Endothelial cell of umbilical vein (primary cell): ENCODE results near the gene TBC1D21. TPM values are rescaled to one million over a fixed set of nuclear protein-coding genes. Genes with fewer than 3 reads are reported as not detected.

Experiments used
- BruUV-seq: library from RNA; stranded (reverse); fragments of 400-500 nt; replicated peaks from 2 replicates; lab custom pipeline; 2021; lab: Mats Ljungman, UMichigan
- CTCF ChIA-PET: fragments of 300-600, 350-600 bp; sonication (Branson Sonifier 250); formaldehyde crosslinking; loops from one replicate; lab custom pipeline; 2021; ENCODE audit warnings: antibody characterized with exemption, inconsistent platforms; lab: Charles Lee
- POLR2A ChIA-PET: fragments of 300-600, 350-600 bp; sonication (Branson Sonifier 250); formaldehyde crosslinking; loops from one replicate; lab custom pipeline; 2021; ENCODE audit warnings: antibody characterized with exemption, inconsistent platforms; lab: Charles Lee
- DNase-seq: peaks from one replicate; pipeline ENCODE4 v3.0.0-alpha.2; 2011; ENCODE audit warnings: low read depth, low spot score
- FAIRE-seq: peaks from 2 replicates; lab custom pipeline; 2011; peaks lifted over from hg19 to GRCh38; lab: Jason Lieb, UNC
- H2AFZ ChIP-seq: 2 replicates; pipeline ENCODE4 v1.6.0; 2012; ENCODE audit warnings: low read depth, low read length, control low read depth, inconsistent platforms
- H3K27ac ChIP-seq: 2 replicates; pipeline ENCODE4 v1.5.1; 2011; ENCODE audit warnings: low read depth, mild to moderate bottlenecking, control low read depth, low read length, moderate library complexity; ENCODE audit not compliant: insufficient read depth
- H3K27me3 ChIP-seq, 2 experiments: 2 replicates each; pipeline versions ENCODE4 v1.6.0 to v1.6.1; 2011; ENCODE audit warnings: low read length in 2 of 2, mixed read lengths in 1 of 2; ENCODE audit not compliant: control insufficient read depth in 2 of 2, insufficient read depth in 2 of 2
- H3K36me3 ChIP-seq, 2 experiments: 2 replicates in 1 of 2; 3 replicates in 1 of 2; pipeline ENCODE4 v1.5.1; 2011; ENCODE audit warnings: low read length in 2 of 2, mild to moderate bottlenecking in 1 of 2, moderate library complexity in 1 of 2; ENCODE audit not compliant: control insufficient read depth in 2 of 2, insufficient read depth in 2 of 2; ENCODE audit errors: extremely low read depth in 1 of 2
- H3K4me1 ChIP-seq: 3 replicates; pipeline ENCODE4 v1.5.1; 2011; ENCODE audit warnings: mild to moderate bottlenecking, low read length; ENCODE audit not compliant: control insufficient read depth, insufficient read depth; ENCODE audit errors: extremely low read depth
- H3K4me2 ChIP-seq: 2 replicates; pipeline ENCODE4 v1.6.1; 2011; ENCODE audit warnings: low read length, control low read depth, mixed read lengths; ENCODE audit not compliant: insufficient read depth
- H3K4me3 ChIP-seq, 3 experiments: fragments of 200-600 bp in 1 of 3; sonication (generic), shearing (Covaris generic) in 1 of 3; replicated peaks in 1 of 3; 2 replicates each; pipeline ENCODE4 v1.5.1; 2011 to 2016; ENCODE audit warnings: control low read depth in 3 of 3, low read length in 3 of 3, mild to moderate bottlenecking in 2 of 3, inconsistent platforms in 1 of 3, low read depth in 1 of 3, moderate library complexity in 1 of 3; ENCODE audit not compliant: insufficient read depth in 1 of 3
- H3K79me2 ChIP-seq: 2 replicates; pipeline ENCODE4 v1.6.0; 2012; ENCODE audit warnings: low read length, inconsistent platforms; ENCODE audit not compliant: control insufficient read depth, insufficient read depth
- H3K9ac ChIP-seq: replicated peaks from 2 replicates; pipeline ENCODE3; 2011; ENCODE audit warnings: low read length, control low read depth; ENCODE audit not compliant: insufficient read depth; ENCODE audit errors: extremely low read depth
- H3K9me1 ChIP-seq: replicated peaks from 3 replicates; pipeline ENCODE4 v1.6.0; 2011; ENCODE audit warnings: mild to moderate bottlenecking, low read length; ENCODE audit not compliant: control insufficient read depth, insufficient read depth; ENCODE audit errors: extremely low read depth
- H3K9me3 ChIP-seq: replicated peaks from 2 replicates; pipeline ENCODE4 v1.5.1; 2012; ENCODE audit warnings: low read length, inconsistent platforms; ENCODE audit not compliant: control insufficient read depth, insufficient read depth
- H4K20me1 ChIP-seq: replicated peaks from 2 replicates; pipeline ENCODE3; 2011; ENCODE audit warnings: mild to moderate bottlenecking, low read length; ENCODE audit not compliant: control insufficient read depth, insufficient read depth; ENCODE audit errors: extremely low read depth
- FOS ChIP-seq: IDR thresholded peaks from 2 replicates; pipeline ENCODE4 v1.6.1; 2011; ENCODE audit warnings: mild to moderate bottlenecking, low read length, moderate library complexity, borderline replicate concordance; ENCODE audit not compliant: insufficient read depth
- GATA2 ChIP-seq: IDR thresholded peaks from 2 replicates; pipeline ENCODE4 v1.7.0; 2011; ENCODE audit warnings: low read depth, mild to moderate bottlenecking, moderate library complexity, mixed read lengths, low read length; ENCODE audit not compliant: insufficient read length, insufficient read depth
- MYC ChIP-seq: IDR thresholded peaks from one replicate; pipeline ENCODE4 v1.6.1; 2011; ENCODE audit warnings: mild to moderate bottlenecking, low read depth, low read length
- POLR2A ChIP-seq: IDR thresholded peaks from 2 replicates; pipeline ENCODE4 v1.6.1; 2012; ENCODE audit warnings: low read depth, mild to moderate bottlenecking, control low read depth, low read length
- POLR2AphosphoS5 ChIP-seq: IDR thresholded peaks from 2 replicates; pipeline ENCODE4 v1.6.1; 2012; ENCODE audit warnings: low read depth, mild to moderate bottlenecking, control low read depth, low read length, moderate library complexity; ENCODE audit not compliant: insufficient read depth
- dilution Hi-C: fragments of 300-500 bp; cut with MboI; formaldehyde crosslinking; loops from one replicate; pipeline ENCODE4 v1.15.0; 2019; ENCODE audit warnings: low sequenced_read_pairs; ENCODE audit not compliant: extremely low pct_ligation_motif_present
- intact Hi-C: fragments of 100-400 bp; cut with micrococcal nuclease; formaldehyde crosslinking; loops from one replicate; pipeline ENCODE4 v1.10.0; 2022
- polyA plus RNA-seq, 4 experiments: library from polyadenylated mRNA; depleted of rRNA in 3 of 4; stranded (reverse) in 3 of 4; unstranded in 1 of 4; fragments of >200 nt; gene quantifications; 2 replicates each; pipeline versions ENCODE4 v1.2.1 to v1.2.3, GENCODE V29; 2011 to 2012; ENCODE audit warnings: missing spikeins in 1 of 4
- total RNA-seq: library from RNA; stranded (reverse); gene quantifications from 2 replicates; pipeline ENCODE4 v1.2.3, GENCODE V29; 2021
- TF ChIP-seq, protein P1 (sequence below): IDR thresholded peaks from 2 replicates; pipeline ENCODE4 v1.6.1; 2011; ENCODE audit not compliant: insufficient read depth, insufficient read length

The TBC1D21 gene
- total and polyA plus RNA-seq, 2 donors (not counting 3 experiments of a cell fraction or from before 2014, with no cell fraction given): not detected

DNA sequence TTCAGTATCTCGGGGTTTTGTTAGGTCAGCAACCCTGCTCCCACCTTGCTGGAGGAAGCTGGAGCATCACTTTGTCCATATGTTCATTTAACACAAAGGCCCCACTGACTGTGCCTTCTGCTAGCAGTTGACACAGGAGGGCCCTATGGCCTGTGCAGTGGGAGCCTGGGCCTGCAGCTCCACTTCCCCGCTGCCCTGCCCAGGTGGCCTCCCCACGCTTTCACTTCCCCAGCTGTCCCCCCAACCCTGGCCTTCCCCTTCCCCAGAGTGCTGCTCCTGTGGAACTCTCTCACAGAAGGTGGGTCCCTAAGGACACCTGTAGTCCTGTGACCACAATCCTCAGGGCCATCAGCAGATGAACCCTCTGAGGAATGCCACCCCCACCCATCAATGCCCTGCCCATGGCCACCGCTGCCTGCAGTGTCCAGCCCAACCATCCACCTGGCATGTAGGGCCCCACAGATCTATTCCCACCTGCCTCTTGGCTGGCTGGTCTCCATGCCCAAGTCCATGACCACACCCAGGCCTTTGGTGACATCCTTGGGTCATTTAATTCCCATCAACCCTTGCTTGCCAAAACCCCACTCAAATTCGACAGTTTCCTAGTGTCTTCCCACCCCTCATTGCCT is 13.5 kb downstream of the TBC1D21 start:
- Histone ChIP-seq H3K9me3 (no peaks in the 10 kb centered on the region), H3K4me2 (no peak overlapping the region), H3K79me2 (no peaks in the 10 kb centered on the region), H3K27me3 (peaks cover 0 to 1% of the 10 kb centered on the region in 2 experiments), H3K9ac (no peak overlapping the region), H4K20me1 (no peaks in the 10 kb centered on the region), H3K9me1 (no peaks in the 10 kb centered on the region), H3K36me3 (no peaks in the 10 kb centered on the region), H2AFZ (no peak overlapping the region), H3K4me1 (no peaks in the 10 kb centered on the region), H3K27ac (no peak overlapping the region), H3K4me3 (no peak overlapping the region)
- dilution Hi-C loops: no loop called here
- DNase-seq: no peak
- FAIRE-seq: no peak
- TF ChIP-seq, protein P1, sequence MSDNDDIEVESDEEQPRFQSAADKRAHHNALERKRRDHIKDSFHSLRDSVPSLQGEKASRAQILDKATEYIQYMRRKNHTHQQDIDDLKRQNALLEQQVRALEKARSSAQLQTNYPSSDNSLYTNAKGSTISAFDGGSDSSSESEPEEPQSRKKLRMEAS: no peak
- no peak for TF ChIP-seq POLR2AphosphoS5
- TF ChIP-seq POLR2A: no peak
- TF ChIP-seq FOS: no peak
- BruUV-seq: no TSS peak
- intact Hi-C loops: no loop called here
- POLR2A ChIA-PET: no interaction called here
- CTCF ChIA-PET: no interaction called here

DNA sequence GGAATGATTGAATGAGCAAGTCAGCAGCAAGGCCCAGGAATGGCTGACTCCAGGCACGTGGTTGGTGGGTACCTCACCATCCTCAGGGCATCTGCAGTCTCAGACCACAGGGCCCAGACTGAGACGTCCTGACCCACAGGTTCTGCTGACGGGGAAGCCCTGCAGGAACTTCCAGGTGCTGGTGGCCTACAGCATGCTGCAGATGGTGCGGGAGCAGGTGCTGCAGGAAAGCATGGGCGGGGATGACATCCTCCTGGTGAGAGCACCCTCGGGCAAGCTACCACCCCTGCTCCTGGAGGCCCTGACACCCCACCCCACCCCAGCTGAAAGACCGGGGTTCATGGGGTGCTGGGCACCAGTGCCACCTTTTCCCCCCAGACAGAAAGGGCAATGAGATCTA is 14.1 kb downstream of the TBC1D21 start:
- DNase-seq (no peak), FAIRE-seq (no peak)
- dilution Hi-C loops: no loop called here
- H3K4me3 ChIP-seq: no peak overlapping the region
- BruUV-seq: no TSS peak
- no peak overlapping the region for H3K4me2 ChIP-seq
- H3K36me3 ChIP-seq: no peaks in the 10 kb centered on the region
- ChIA-PET POLR2A (no interaction called here), CTCF (interaction anchor here (1.3 kb wide), 1 partner anchor 162 kb away, joined by 3 read pairs; no protein-coding TSS in a partner anchor)
- H3K9ac ChIP-seq: no peak overlapping the region
- intact Hi-C loops: no loop called here
- no peaks in the 10 kb centered on the region for H3K79me2 ChIP-seq
- no peaks in the 10 kb centered on the region for H3K9me3 ChIP-seq
- no peak overlapping the region for H2AFZ ChIP-seq
- H3K27me3 ChIP-seq: peaks cover 0 to 1% of the 10 kb centered on the region in 2 experiments
- H4K20me1 ChIP-seq: no peaks in the 10 kb centered on the region
- H3K9me1 ChIP-seq: no peaks in the 10 kb centered on the region
- TF ChIP-seq GATA2 (no peak), MYC (no peak), POLR2A (no peak), FOS (no peak)
- no peaks in the 10 kb centered on the region for H3K4me1 ChIP-seq
- no peak overlapping the region for H3K27ac ChIP-seq
